ENCODE data around the gene GRID1. TPM values are rescaled to one million over a fixed set of nuclear protein-coding genes. Genes with fewer than 3 reads are reported as not detected.

GRID1 gene
- total and polyA plus RNA-seq, 10 of the 15 experiments (the other 5 are each of a cell fraction or from before 2014, with no cell fraction given), result 0.04 to 0.62 (median 0.08) TPM; not detected in 5

DNA sequence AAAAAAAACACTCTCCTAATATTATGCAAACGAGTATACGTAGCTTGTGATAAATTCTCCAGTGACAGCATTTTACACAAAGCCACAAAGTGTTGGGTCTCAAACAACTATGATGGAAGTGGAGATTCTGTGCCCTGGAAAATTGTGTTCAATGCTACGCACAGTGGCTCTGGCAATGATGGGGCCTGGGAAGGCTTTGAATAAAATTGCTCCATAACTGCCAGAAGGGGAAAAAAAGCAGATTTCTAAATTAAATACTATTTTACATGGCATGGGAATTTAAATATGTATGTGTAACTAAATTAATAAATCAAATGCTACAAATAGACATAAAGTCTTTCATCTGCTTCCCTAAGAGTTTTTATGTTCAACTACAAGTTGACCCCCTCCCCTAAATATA lies 306.7 kb downstream of the GRID1 start:
- WGBS (ENCODE audit: insufficient coverage, insufficient replicate concordance, low lambda C conversion rate, missing lambda C conversion rate), result 0% methylated on average over 3 of the region's 3 CpGs
- no peak overlapping the region for H3K4me2 ChIP-seq (ENCODE audit: control insufficient read depth, insufficient read depth)
- ChIA-PET SMC1A (ENCODE audit: uncharacterized antibody, unreplicated experiment) (interaction anchor here (0.7 kb wide), 1 partner anchor 13 kb away, joined by 3 read pairs; no protein-coding TSS in a partner anchor), CTCF (no interaction called here), POLR2A (no interaction called here), RAD21 (ENCODE audit: unreplicated experiment) (no interaction called here)
- DNase-seq (ENCODE audit: low read depth, low spot score), result no peak
- no peaks in the 10 kb centered on the region for H3K36me3 ChIP-seq (ENCODE audit: control insufficient read depth in 2 of 2, insufficient read depth in 2 of 2, low read length in 1 of 2)
- no peak for ATAC-seq
- no peak for FAIRE-seq
- H3K27ac ChIP-seq (ENCODE audit: control insufficient read depth, insufficient read depth), result no peak overlapping the region
- no peaks in the 10 kb centered on the region for H3K9me3 ChIP-seq (replicated peaks; ENCODE audit: control insufficient read depth, insufficient read depth, low read length)
- no peak overlapping the region for H3K9ac ChIP-seq (ENCODE audit: control insufficient read depth, insufficient read depth, low read length)
- H3K27me3 ChIP-seq (replicated peaks in 1 of 2; ENCODE audit: control insufficient read depth in 2 of 2, insufficient read depth in 2 of 2, low read length in 1 of 2), result peaks cover 0 to 1% of the 10 kb centered on the region in 2 experiments; a peak in 2 of 4 replicates
- no TSS peak for BruUV-seq (replicated peaks)
- intact Hi-C loops (cut with micrococcal nuclease; ENCODE audit: unreplicated experiment) (no loop called here), in situ Hi-C loops (cut with MboI) (no loop called here)
- H3K4me3 ChIP-seq, result no peak overlapping the region
- TF ChIP-seq, protein P1, sequence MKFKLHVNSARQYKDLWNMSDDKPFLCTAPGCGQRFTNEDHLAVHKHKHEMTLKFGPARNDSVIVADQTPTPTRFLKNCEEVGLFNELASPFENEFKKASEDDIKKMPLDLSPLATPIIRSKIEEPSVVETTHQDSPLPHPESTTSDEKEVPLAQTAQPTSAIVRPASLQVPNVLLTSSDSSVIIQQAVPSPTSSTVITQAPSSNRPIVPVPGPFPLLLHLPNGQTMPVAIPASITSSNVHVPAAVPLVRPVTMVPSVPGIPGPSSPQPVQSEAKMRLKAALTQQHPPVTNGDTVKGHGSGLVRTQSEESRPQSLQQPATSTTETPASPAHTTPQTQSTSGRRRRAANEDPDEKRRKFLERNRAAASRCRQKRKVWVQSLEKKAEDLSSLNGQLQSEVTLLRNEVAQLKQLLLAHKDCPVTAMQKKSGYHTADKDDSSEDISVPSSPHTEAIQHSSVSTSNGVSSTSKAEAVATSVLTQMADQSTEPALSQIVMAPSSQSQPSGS (IDR thresholded peaks at IDR 0.05; ENCODE audit: low read length), result no peak
- TF ChIP-seq ZNF217 (IDR thresholded peaks at IDR 0.05) (no peak), SREBF1 (IDR thresholded peaks at IDR 0.05; ENCODE audit: low read length) (no peak)
- H2AFZ ChIP-seq (ENCODE audit: control insufficient read depth, low read depth, low read length), result no peak overlapping the region
- no peaks in the 10 kb centered on the region for H4K20me1 ChIP-seq (ENCODE audit: control insufficient read depth, insufficient read depth)
- no peaks in the 10 kb centered on the region for H3K4me1 ChIP-seq (ENCODE audit: control insufficient read depth, insufficient read depth, low read length)
- no peaks in the 10 kb centered on the region for H3K79me2 ChIP-seq (ENCODE audit: control insufficient read depth, insufficient read depth, low read length)

DNA sequence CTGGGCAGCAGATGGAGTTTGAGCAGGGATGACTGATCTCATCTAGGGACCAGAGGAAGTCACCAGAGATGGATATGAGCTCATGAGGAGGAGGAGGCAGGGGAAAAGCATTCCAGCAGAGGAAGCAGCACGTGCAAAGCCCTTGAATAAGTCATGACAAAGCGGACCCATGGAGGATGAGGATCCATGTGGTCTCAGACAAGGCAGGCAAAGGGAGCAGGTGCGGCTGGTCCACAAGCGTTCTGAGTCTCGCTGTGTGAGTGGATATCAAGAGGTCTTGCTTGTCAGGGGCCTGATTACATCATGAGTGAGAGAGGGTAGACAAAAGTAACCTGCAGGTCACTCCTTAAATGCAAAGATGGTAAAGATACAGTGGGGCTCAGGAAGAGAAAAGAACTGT lies 307.6 kb downstream of the GRID1 start:
- ChIA-PET CTCF (interaction anchor here (0.6 kb wide), 1 partner anchor 403 kb away, joined by 3 read pairs; no protein-coding TSS in a partner anchor), SMC1A (ENCODE audit: uncharacterized antibody, unreplicated experiment) (interaction anchor here (0.7 kb wide), 1 partner anchor 12 kb away, joined by 3 read pairs; no protein-coding TSS in a partner anchor), POLR2A (no interaction called here), RAD21 (ENCODE audit: unreplicated experiment) (no interaction called here)
- H3K4me3 ChIP-seq, result no peak overlapping the region
- H3K4me2 ChIP-seq (ENCODE audit: control insufficient read depth, insufficient read depth), result no peak overlapping the region
- no peaks in the 10 kb centered on the region for H3K4me1 ChIP-seq (ENCODE audit: control insufficient read depth, insufficient read depth, low read length)
- intact Hi-C loops (cut with micrococcal nuclease; ENCODE audit: unreplicated experiment) (no loop called here), in situ Hi-C loops (cut with MboI) (no loop called here)
- no peaks in the 10 kb centered on the region for H3K79me2 ChIP-seq (ENCODE audit: control insufficient read depth, insufficient read depth, low read length)
- no peak for DNase-seq (ENCODE audit: low read depth, low spot score)
- BruUV-seq (replicated peaks), result no TSS peak
- no peaks in the 10 kb centered on the region for H3K9me3 ChIP-seq (replicated peaks; ENCODE audit: control insufficient read depth, insufficient read depth, low read length)
- H3K9ac ChIP-seq (ENCODE audit: control insufficient read depth, insufficient read depth, low read length), result no peak overlapping the region
- H3K27ac ChIP-seq (ENCODE audit: control insufficient read depth, insufficient read depth), result no peak overlapping the region
- ATAC-seq, result no peak
- H3K36me3 ChIP-seq (ENCODE audit: control insufficient read depth in 2 of 2, insufficient read depth in 2 of 2, low read length in 1 of 2), result no peaks in the 10 kb centered on the region
- no peaks in the 10 kb centered on the region; a peak in 2 of 4 replicates for H3K27me3 ChIP-seq (replicated peaks in 1 of 2; ENCODE audit: control insufficient read depth in 2 of 2, insufficient read depth in 2 of 2, low read length in 1 of 2)
- 36% methylated on average over 5 of the region's 5 CpGs for WGBS (ENCODE audit: insufficient coverage, insufficient replicate concordance, low lambda C conversion rate, missing lambda C conversion rate)
- no peaks in the 10 kb centered on the region for H4K20me1 ChIP-seq (ENCODE audit: control insufficient read depth, insufficient read depth)
- H2AFZ ChIP-seq (ENCODE audit: control insufficient read depth, low read depth, low read length), result no peak overlapping the region
- no peak for FAIRE-seq
- TF ChIP-seq MXI1 (IDR thresholded peaks at IDR 0.05; ENCODE audit: low read depth, low read length) (no peak), IRF4 (IDR thresholded peaks at IDR 0.05; ENCODE audit: low read depth, low read length) (no peak), BACH1 (IDR thresholded peaks at IDR 0.05; ENCODE audit: borderline replicate concordance) (no peak), MYC (IDR thresholded peaks at IDR 0.05; ENCODE audit: insufficient read depth, insufficient read length, insufficient replicate concordance, low read length, severe bottlenecking) (no peak), SMARCA5 (IDR thresholded peaks at IDR 0.05) (no peak), NFYB (IDR thresholded peaks at IDR 0.05; ENCODE audit: insufficient read depth, low read depth, low read length) (no peak), NR2F1 (conservative IDR thresholded peaks at IDR 0.05) (no peak)
- TF ChIP-seq, protein P2, sequence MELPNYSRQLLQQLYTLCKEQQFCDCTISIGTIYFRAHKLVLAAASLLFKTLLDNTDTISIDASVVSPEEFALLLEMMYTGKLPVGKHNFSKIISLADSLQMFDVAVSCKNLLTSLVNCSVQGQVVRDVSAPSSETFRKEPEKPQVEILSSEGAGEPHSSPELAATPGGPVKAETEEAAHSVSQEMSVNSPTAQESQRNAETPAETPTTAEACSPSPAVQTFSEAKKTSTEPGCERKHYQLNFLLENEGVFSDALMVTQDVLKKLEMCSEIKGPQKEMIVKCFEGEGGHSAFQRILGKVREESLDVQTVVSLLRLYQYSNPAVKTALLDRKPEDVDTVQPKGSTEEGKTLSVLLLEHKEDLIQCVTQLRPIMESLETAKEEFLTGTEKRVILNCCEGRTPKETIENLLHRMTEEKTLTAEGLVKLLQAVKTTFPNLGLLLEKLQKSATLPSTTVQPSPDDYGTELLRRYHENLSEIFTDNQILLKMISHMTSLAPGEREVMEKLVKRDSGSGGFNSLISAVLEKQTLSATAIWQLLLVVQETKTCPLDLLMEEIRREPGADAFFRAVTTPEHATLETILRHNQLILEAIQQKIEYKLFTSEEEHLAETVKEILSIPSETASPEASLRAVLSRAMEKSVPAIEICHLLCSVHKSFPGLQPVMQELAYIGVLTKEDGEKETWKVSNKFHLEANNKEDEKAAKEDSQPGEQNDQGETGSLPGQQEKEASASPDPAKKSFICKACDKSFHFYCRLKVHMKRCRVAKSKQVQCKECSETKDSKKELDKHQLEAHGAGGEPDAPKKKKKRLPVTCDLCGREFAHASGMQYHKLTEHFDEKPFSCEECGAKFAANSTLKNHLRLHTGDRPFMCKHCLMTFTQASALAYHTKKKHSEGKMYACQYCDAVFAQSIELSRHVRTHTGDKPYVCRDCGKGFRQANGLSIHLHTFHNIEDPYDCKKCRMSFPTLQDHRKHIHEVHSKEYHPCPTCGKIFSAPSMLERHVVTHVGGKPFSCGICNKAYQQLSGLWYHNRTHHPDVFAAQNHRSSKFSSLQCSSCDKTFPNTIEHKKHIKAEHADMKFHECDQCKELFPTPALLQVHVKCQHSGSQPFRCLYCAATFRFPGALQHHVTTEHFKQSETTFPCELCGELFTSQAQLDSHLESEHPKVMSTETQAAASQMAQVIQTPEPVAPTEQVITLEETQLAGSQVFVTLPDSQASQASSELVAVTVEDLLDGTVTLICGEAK (IDR thresholded peaks at IDR 0.05; ENCODE audit: borderline replicate concordance), result no peak
